ENCODE results near the gene GNL2. TPM values are rescaled to one million over a fixed set of nuclear protein-coding genes. Genes with fewer than 3 reads are reported as not detected.

The GNL2 gene
- total RNA-seq, 1 donor = 72.7 TPM

GRCh38 chr1:37609002-37609401 lies 13.3 kb upstream of the GNL2 start:
- TF ChIP-seq CTCF (IDR thresholded peaks at IDR 0.05; ENCODE audit: insufficient read depth, low read length) = no peak
- H3K4me3 ChIP-seq (ENCODE audit: low read depth, low read length) = no peak overlapping the region
- DNase-seq (ENCODE audit: low read depth) = no peak

GRCh38 chr1:37606481-37607263 lies 10.9 kb upstream of the GNL2 start:
- H3K4me3 ChIP-seq (ENCODE audit: low read depth, low read length) = no peak overlapping the region
- no peak for TF ChIP-seq CTCF (IDR thresholded peaks at IDR 0.05; ENCODE audit: insufficient read depth, low read length)
- peak; percentile 73 for DNase-seq (ENCODE audit: low read depth)

- peak; percentile 61 for DNase-seq (ENCODE audit: low read depth)
- no peak for TF ChIP-seq CTCF (IDR thresholded peaks at IDR 0.05; ENCODE audit: insufficient read depth, low read length)
- H3K4me3 ChIP-seq (ENCODE audit: low read depth, low read length) = no peak overlapping the region
Observed at GRCh38 chr1:37605806-37606474, 10.2 kb upstream of the GNL2 start.

- H3K4me3 ChIP-seq (ENCODE audit: low read depth, low read length) = no peak overlapping the region
- peak; percentile 28 for DNase-seq (ENCODE audit: low read depth)
- TF ChIP-seq CTCF (IDR thresholded peaks at IDR 0.05; ENCODE audit: insufficient read depth, low read length) = no peak
Observed at GRCh38 chr1:37605061-37605650, 9.4 kb upstream of the GNL2 start.

- DNase-seq (ENCODE audit: low read depth) = peak; percentile 44
- TF ChIP-seq CTCF (IDR thresholded peaks at IDR 0.05; ENCODE audit: insufficient read depth, low read length) = peak; percentile 76
Observed at GRCh38 chr1:37602750-37603694, 7.3 kb upstream of the GNL2 start.

GRCh38 chr1:37601441-37601840 lies 5.7 kb upstream of the GNL2 start:
- no peak for TF ChIP-seq CTCF (IDR thresholded peaks at IDR 0.05; ENCODE audit: insufficient read depth, low read length)
- no peak for DNase-seq (ENCODE audit: low read depth)
- H3K4me3 ChIP-seq (ENCODE audit: low read depth, low read length) = no peak overlapping the region

More at GRCh38 chr1:37602750-37603694, 7.3 kb upstream of the GNL2 start:
- H3K4me3 ChIP-seq (ENCODE audit: low read depth, low read length) = no peak overlapping the region
